Activated CD4-positive, CD25-positive, alpha-beta regulatory T cell treated with anti-CD3 and anti-CD28 coated beads, Interleukin-2, amount 50 U/mL, for 72 hours (primary cell): ENCODE results near the gene ARFGAP1.

ENCODE experiments used
- DNase-seq: peaks from one replicate; pipeline ENCODE4 v3.0.0; 2021

Gene ARFGAP1

DNA sequence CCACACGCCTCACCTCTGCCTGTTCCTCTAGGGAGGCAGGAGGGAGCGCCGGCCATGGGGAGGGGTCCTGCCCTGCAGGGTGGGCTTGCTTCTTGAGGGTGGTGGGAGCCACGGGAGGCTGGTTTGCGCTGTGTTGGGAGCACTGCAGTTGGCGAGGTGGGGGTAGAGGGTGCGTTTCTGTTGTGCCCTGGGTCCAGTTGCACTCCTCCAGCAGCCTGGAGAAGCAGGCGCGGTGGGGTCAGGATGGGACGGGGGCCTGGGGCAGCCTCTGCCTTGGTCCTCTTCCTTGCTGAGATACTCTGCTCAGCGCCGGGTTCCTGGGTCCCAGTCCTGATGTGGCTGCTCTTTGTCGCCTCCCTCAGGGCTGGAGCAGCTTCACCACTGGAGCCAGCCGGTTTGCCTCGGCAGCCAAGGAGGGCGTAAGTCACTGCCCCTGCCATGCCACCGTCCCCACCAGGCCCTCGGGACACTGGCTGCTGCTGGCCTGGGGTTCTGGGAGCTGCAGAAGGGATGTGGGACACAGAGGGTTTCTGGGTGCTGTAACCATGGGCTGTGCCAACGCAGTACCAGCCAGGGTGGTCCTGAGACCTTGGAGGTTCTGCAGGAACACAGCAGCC is 8.4 kb downstream of the ARFGAP1 start:
- no peak for DNase-seq

GRCh38 chr20:63281742-63282665 is 9.4 kb downstream of the ARFGAP1 start:
- DNase-seq: no peak

DNA sequence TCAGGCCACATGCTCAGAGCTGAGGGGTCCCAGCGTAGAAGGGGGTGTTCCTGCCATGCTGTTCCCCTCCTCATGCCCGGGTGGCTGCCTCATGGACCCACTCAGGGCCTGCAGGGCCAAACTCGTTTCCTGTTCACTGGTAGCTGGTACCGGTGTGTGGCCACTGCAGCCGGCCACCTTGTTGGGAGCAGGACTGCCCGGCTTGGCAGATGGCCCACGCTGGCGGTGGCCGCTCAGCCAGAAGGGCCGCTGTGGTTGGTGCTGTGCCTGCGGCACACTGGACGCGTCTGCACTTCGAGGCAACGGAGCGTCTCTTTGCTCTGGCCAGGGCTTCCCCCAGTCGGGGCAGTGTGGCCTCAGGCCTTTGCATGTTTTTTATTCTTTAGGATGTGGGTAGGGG is 10.3 kb downstream of the ARFGAP1 start:
- DNase-seq: no peak

DNA sequence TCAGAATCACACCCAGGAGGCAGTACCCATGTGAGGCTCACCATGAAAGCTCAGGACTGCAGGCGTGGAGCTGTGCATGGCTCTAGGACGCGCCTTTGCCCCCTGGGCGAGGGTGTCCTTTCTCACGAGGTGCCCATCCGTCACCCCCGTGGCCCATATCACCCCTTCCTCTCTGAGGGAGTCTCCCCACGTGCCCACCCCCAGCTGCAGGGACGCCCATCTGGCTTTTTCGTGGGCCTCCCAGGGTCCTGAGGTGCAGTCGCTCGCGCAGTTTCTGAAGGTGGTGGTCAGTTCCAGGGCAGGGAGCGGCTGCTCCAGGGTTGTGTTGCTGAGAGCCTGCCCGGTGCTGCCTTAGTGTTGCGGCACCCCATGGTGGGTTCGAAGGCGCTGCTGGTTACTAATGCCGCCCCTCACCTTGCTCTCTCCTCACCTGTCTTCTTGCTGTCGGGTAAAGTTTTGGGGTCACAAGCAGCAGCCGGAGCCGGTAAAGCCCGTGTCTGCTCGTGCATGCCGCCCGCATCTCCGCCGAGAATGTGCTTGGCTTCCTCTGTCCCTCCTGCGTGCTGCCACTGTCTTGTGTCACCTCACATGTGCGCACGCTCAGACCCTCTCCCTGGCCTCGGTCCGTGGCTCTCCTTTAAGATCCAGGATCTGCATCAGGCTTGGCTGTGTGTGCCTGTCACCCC is 10.9 kb downstream of the ARFGAP1 start:
- DNase-seq: no peak

GRCh38 chr20:63284083-63284440 is 11.4 kb downstream of the ARFGAP1 start:
- DNase-seq: no peak

- no peak for DNase-seq
Observed at GRCh38 chr20:63284544-63284949, 11.9 kb downstream of the ARFGAP1 start.

DNA sequence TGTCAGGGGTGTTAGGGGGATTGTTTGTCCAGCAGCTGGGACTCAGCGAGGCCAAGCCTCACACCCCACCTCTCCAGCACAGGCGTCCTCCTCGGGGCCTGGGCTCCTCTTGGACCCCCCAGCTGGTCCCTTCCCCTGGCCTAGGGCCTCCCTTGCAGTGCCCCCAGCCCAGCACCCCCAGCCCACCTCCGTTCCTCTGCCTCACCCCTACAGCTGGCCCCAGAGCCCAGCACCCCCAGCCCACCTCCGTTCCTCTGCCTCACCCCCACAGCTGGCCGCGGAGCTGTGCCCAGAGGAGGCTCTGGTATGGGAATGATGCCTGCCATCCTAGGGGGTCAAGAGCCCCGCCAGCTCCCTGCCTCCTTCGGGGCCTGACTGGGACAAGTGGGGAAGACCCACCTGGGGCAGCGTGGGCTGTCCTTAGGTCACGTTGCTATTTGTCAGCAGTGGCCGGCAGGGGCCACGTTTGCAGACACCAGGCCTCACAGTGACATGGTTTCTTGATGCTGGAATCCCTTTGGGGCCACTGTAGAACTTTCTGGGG is 12.4 kb downstream of the ARFGAP1 start:
- DNase-seq: no peak

GRCh38 chr20:63285636-63286615 is 13.3 kb downstream of the ARFGAP1 start:
- DNase-seq: no peak

- no peak for DNase-seq
Observed at GRCh38 chr20:63286781-63287696, 14.4 kb downstream of the ARFGAP1 start.

DNA sequence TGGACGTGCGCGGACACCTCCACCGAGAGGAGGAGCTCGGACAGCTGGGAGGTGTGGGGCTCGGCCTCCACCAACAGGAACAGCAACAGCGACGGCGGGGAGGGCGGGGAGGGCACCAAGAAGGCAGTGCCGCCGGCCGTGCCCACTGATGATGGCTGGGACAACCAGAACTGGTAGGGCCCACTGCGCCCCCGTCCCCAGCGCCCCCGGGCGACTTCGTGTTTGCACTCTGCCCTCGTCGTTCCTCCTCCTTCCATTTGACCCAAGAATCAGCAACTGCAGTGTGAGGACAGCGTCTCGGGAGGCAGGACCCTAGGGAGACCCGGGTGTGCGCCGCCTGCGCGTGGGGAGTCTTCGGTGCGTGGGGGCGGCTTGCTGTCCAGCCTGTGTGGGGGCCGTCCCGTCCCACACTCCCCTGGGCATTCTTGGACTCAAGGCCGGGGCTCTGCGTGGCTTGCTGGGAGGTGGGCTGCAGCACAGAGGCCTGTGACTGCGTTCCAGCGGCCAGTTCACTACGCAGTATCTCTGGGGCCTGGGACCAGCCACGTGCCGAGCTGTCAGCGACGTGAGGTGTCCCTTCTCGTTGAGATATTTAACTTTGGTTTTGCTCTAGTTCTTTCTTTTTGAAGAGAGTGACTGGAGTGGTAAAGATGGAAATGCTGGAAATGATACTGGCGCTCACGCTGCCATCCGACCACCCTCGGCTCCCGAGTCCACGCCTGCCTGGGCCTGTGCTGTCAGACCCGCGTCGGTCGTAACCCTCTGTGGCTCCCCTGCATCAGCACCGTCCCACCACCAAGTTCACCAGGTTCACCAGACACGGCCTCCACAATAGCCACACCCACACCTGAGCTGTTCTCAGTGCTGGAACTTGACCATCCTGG is 15.3 kb downstream of the ARFGAP1 start:
- no peak for DNase-seq

DNA sequence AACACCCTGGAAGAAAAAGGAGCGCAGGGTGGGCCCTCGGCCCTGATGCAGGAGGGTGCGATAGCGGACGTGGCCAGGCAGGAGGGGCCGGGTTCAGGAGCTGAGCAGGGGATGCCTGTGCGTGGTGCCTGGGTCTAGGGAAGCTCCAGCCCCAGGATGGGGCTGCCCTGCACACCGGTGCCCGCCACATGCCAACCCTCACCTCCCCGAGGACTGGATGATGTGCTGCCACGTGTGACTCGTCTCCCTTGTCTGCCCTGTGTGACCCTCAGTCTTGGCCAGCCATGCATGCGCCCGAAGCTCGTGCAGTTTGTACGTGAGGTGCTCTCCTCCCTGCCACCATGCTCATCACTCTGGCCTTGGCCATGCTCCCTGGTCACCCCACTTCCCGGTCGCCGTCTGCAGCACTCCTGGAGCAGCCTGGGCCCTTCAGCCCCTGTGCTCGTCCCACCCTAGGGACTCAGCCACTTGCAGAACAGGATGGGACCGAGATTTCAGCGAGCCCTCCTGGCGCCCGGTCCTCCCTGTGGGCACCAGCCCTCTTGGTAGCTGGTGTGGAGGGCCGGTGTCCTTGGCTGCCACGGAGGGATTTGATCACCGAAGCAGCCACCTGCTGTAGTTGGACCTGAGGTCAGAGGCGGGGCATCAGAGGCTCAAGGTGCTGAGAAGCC is 16.1 kb downstream of the ARFGAP1 start:
- DNase-seq: no peak

DNA sequence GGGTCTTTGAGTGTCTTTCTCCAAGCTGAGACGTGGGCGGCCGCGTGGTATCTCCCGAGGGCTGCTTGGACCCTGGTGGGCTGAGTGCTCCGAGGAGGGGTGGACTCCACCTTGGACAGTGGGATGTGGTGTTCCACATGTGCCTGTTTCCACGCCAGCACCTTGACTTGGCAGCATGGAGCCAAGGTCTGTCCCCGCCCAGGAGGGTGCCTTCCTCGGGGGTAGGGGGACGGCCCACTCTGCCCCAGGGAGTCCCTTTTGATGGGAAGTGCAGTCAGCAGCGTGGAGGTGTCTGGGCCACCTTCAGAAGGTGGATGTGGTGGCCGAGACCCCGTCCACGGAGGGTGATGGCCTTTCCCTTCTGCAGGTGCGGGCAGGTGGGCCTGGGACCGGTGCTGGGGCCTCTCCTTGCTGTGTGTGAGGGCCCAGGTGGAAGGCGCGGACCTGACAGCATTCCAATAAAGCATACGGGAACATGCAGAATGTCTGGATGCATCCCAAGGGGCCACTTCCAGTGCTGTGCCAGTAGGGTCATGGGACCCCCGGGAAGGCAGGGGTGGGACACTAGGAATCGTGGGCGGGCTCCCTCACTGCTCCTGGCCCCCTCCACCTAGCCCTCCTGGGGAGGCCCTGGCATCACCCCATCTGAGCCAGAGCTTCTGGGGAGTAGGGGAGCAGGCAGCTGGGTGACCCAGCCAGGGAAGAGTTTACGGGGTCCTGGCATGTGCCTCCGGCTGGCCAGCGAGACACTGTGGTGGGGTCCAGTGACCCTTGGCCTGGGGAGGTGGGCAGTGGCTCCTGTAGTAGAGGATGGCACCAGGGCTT is 16.9 kb downstream of the ARFGAP1 start:
- DNase-seq: no peak

DNA sequence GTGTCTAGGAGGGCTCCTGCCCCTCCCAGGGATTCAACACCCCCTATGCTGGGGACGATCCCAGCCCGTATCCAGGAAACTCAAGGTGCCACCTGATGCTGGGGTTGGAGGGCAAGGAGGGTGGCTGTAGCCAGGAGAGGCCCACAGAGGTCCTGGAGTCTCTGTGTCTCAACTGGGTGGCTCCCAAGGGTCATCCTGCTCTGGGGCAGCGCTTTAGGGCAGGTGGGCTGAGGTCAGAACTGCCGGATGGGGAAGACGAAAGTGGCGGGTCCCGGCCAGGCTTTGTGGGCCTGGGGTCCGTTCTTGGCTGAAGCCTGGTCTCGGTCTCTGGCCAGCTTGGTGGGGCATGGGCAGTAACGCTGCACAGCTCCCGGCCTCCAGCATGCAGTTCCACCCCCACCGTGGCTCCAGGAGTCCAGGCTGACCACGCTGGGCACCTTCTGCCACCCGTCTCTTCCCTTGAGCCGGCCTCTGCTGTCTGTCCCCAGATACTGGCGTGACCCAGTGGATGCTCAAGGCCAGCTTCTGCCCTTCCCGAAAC is 17.6 kb downstream of the ARFGAP1 start:
- no peak for DNase-seq

DNA sequence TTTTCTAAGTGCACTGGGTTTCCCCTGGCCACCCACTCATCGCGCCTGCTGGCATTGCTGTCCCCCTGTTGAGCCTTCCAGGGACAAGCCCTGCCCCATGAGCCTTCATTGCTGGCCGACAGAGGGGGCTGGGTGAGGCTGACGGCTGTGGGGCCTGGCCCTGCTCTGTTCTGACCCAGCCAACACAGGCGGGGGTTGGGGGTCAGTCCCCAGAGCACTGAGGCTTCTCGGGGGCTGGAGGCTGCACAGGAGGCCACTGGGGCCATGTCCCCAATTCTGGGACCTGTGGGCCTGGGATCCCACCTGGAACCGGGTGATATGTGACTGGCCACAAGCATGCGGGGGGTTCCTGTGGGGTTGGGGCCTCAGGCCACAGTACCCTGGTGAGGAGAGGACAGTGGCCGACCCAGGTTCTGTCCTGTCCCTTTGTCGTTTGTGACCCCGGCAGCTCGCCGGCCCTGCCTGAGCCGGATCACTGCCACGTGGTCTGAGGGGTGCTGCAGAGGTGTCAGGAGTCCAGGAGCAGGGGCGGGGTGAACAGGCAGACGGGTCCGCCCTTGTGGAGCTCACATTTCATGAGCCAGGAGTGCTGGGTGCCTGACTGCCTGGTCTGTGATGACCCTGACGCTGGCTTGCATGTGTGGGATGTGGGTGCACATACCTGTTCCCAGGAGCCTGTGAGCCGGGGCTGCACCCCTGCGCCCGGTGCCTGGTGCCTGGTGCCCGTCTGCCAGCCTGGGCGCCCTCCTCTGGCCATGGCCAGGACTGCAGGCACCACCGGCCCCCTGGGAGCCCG is 18.3 kb downstream of the ARFGAP1 start:
- DNase-seq: peak; percentile 76

GRCh38 chr20:63291811-63292210 is 19.2 kb downstream of the ARFGAP1 start:
- no peak for DNase-seq

DNA sequence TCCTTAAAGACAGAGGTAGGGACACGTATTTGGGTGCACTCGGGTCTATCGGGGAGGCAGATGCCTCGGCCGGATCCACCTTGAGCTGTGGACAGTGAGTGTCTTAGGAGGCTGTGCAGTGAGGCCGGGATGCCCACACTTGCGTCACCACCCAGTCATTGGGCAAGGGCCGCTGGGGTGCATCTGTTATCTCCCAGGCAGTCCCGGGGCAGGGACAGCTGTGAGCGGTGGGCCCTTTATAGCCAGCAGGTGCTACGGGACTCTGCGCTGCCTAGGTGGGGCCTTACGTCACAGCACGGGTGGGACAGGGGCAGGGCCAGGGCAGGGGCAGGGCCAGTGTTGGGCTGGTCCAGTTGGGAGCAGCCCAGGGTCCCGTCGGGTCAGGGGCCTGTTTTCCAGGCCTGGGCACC is 19.7 kb downstream of the ARFGAP1 start:
- DNase-seq: no peak

GRCh38 chr20:63292904-63293303 is 20.3 kb downstream of the ARFGAP1 start, which contains the start of gene COL20A1:
TSS of gene COL20A1 (plus strand) at chr20:63293186. CDS start at chr20:63295108, 1,922 bp downstream.
- DNase-seq: no peak
